CD4-positive, alpha-beta T cell treated with Interleukin-6 at 100 ng/mL for 8 hours (primary cell): Measurements from ENCODE around the gene ATP13A2.
"Not testable (repeated sequence)": the region's sequence is repeated elsewhere in the genome, so short reads cannot be mapped to it uniquely, and the experiment has no call there.

ENCODE experiments used
- DNase-seq: peaks from one replicate; pipeline ENCODE4 v3.0.0-alpha.2; 2020; ENCODE audit warnings: mixed read lengths, low spot score

Gene ATP13A2

DNA sequence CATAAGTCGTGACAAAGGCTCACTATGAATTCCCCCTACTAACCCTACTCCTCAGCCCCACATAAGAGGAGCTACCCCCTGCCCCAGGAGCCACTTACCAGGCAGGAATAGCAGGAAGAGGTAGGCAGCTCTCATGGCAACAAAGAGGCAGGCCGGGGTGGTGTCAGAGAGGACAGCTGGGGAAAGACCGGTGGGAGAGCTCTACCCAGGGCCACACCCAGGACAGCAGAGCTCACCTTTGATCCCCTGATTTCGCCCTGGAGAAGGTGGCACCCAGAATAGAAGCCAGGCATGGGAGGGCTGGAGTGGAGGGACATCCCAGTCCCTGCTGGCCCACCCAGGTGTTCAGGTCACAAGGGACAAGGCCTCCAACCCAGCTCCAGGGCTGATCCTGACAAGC lies 33.6 kb downstream of the ATP13A2 start:
- no peak for DNase-seq

DNA sequence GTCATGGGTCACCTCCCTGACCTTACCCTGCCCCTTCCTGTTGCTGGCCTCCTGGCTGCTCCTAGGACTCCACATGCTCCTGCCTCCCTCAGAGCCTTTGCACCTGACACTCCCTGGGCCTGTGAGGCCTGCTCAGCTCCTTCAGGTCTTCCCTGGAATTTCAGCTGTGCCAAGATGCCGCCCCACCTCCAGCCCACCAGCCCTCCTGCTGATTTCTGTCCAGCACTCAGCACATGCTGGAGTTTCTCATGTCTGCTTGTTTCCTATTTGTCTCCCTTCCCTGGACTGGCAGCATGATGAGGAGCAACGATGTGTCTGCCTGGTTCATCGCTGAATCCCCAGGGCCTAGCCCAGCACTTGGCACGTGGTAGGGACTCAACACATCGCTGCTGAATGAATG lies 34.4 kb downstream of the ATP13A2 start:
- no peak for DNase-seq

DNA sequence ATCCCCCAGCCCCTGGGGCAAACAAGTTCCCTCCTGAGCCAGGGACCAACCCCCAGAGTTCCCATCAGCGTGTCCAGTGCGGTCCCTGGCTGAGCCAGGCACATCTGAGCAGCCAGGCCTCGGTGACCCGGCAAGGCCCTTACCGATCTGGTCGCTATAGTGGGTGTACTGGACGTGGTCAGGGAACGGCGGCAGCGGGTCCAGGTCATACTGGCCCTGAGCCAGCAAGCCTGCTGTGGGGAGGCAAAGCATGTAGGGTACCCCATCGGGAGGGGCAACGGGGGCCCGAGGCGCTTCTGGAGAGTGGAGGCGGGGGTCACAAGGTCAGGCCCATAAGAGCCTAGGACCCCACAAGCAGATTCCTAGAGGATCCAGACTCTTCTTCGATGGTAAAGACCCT lies 34.8 kb downstream of the ATP13A2 start:
- DNase-seq: no peak

DNA sequence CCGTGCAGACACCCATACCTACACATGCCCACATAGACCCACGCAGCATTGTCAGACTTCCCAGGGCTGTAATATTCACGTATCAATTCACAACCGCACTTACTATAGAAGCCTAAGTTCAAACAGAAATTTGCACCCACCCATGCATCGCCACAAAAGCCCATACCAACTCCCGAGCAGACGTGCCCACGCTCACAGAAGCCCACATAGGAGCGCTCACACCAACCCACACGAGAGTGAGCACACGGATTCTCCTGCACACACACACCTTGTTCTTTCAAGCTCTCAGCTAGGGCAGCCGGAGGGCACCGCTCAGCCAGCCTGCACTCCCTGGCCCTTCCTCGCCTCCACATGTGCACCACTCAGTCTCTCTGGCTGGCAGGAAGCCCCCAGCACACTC lies 35.9 kb downstream of the ATP13A2 start:
- DNase-seq: no peak

DNA sequence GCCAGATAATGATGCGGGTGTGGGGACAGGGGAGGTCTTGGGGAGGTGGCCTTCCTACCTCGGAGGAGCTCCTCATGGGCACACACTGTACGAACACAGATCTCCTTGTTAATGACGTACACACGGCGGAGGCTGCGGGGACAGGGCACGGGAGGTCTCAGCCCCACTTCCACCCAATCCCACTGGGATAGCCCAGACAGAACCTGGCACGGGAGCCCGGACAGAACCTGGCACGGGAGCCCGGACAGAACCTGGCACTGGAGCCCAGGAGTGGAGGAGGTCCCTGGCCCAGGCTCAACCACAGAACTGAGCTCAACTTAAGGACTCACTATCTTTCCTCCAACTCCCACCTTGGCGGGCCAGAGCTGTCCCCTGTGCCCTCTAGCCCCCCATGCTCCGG lies 36.5 kb downstream of the ATP13A2 start:
- no peak for DNase-seq

DNA sequence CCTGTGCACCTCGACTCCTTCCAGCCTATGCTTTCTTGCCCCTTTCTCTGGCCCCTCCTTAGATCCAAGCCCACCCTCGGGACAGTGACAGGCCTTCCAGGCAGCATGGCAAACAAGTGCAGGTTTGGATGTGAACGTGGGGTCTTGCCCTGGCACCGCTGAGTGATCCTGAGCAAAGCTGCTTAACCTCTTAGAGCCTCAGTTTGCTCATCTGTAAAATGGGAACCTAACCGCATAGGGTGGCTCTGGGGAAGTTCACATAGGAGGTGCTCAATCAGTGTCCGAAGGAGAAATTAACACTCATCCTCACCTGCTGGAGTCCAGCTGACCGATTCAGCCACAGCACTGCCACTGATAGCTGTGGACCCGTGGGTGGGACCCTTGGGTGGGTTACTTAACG lies 38.5 kb downstream of the ATP13A2 start:
- no peak for DNase-seq

DNA sequence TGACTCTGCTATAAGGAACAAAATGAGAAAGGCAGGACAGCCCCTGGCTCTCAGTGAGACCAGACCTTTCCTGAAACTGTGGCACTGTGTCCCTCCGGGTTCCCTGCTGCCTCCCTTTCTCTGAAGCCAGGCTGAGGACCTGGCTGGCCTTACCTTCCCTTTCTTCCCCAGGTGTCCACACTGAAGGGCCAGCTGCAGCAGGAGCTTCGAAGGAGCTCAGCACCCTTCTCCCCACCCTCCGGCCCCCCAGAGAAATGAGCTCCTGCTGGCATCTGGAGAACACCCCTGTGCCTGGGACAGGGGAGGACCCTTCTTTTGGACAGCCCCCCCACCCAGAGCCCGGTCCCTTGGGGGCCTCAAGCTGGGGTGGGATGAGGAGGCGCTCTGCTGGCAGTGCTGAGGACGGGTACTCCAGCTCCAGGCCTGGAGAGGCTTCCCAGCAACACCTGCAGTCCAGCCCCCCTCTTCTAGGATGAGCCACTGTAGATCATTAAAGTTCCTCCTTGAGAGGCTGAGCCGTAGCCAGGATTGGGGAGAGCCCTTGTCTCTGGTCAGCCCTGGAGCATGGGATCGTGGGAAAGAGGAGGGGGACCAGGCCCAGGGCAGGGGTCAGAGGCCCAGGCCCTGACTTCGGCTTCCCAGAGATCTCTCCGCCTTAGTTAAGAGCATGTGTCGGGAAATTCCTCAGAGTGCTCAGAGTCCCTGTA lies 39.4 kb downstream of the ATP13A2 start:
- no peak for DNase-seq

DNA sequence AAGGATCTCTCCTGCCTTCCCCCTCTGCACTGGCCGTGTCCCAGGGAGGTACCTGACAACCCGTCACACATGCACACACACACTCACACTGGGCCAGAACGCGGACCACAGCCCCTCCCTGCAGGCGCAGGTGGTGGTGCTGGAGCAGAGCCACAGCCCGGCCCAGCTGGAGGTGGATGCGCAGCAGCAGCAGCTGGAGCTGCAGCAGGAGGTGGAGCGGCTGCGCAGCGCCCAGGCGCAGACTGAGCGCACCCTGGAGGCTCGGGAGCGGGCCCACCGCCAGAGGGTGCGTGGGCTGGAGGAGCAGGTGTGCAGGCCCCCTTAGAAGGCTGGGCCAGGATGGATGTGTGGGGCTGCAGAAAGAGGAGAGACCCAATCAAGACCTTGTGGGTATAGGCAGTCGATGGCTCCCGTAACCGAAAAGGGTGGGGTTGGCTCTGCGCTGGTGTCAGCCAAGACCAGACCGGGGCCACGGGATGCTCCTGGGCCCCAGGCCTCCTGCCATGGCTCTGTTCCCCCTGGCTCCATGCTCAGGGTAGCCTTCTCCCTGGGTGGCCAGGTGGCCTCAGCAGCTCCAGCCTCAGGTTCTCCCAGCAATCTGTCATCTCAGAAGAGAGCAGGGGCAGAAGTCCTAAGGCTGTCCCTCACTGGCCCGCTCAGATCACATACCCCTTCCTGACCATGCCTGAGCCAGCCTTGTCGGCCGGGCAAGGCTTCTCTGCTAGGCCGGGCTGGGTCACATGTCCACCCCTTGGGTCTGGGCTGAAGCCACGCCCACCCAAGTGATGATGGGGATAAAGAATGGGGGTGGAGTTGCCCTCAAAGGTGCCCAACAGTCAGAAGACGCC lies 40.2 kb downstream of the ATP13A2 start:
- no peak for DNase-seq

DNA sequence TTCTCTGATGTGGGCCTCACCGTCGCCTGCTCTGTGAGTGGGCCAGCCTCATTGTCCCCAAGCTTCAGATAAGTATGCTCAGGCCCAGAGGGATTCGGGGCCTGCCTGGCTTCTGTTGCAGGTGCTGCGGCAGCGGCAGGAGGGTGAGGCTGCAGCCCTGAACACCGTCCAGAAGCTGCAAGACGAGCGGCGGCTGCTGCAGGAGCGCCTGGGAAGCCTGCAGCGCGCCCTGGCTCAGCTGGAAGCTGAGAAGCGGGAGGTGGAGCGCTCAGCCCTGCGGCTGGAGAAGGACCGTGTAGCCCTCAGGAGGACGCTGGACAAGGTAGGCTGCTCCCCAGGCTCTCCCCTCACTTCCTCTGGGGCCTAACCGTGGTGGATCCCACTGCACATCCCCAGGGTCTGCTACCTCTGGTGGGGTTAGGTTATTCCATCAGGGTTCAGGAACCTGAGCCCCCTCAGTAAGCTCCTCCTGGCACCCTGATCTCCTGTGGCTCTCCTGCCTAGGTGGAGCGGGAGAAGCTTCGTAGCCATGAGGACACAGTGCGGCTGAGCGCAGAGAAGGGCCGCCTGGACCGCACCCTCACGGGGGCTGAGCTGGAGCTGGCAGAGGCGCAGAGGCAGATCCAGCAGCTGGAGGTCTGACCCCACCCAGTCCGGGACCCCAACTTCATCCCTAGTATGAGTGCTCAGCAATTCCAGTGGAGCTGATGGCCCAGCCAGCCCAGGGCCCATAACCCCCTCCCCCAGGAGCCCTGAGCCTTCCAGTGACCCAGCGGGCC lies 41.4 kb downstream of the ATP13A2 start:
- no peak for DNase-seq

DNA sequence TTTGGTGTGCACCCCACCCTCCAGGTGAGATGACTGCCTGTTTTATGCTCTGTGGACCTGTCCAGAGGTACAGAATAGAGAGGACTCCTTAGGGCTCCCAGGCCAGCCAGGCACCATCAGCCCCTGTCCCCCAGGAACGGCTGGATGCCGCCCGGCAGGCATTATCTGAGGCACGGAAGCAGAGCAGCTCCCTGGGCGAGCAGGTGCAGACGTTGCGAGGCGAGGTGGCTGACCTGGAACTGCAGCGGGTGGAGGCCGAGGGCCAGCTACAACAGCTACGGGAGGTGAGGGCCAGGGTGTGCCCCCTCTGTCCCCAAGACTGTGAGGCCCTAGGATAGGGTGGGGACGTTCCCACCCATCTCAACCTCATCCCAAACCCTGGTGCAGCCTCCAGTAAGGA lies 42.1 kb downstream of the ATP13A2 start:
- DNase-seq: no peak

DNA sequence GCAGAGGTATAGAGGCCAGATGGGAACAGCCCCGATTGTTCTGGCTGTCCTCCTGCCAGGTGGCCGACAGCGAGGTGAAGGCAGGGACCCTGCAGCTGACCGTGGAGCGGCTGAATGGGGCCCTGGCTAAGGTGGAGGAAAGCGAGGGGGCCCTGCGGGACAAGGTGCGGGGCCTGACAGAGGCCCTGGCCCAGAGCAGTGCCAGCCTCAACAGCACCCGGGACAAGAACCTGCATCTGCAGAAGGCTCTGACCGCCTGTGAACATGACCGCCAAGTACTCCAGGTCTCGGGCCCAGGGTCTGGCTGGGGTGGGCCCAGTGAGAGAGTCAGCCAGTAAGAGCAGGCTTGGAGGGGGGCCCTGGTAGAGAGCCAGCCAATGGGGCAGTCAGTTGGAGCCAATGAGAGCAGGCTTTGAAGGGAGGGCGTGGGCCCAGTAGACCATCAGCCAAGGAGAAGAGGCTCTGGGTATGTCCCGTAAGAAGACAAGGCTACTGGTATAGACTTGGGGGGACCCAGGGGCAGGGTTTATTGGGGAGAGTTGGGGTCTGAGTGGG lies 42.6 kb downstream of the ATP13A2 start:
- no peak for DNase-seq

DNA sequence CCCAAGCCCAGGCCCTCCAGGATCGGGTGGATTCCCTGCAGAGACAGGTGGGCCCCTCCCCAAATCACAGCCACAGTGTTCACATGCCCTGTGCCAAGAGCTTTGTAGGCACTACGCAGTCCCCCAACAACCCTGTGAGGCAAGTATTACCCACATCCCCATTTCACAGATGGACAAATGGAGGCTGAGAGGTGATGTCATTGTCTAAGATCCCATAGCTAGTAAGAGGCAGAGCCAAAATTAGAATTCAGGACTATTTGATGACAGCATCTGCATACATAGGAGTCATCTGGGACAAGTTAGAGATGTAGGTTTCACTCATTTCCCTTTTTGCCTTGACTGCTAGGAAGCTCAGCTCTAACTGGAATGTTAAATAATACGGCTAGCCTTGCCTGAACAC lies 43.4 kb downstream of the ATP13A2 start:
- no peak for DNase-seq

DNA sequence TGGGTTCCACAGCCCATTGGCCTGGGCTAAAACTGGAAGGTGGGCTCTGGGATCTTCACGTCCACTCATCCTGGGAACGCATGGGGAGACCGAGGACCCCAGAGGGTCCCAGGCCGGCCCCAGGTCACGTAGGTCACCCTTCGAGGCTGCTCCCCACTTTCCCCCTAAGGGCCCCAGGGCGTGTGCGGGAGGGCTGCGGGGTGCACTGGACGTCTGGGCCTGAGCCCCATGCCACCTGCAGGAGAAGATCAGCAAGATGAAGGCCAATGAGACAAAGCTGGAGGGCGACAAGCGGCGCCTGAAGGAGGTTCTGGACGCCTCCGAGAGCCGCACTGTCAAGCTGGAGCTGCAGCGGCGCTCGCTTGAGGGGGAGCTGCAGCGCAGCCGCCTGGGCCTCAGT lies 43.8 kb downstream of the ATP13A2 start:
- DNase-seq: no peak

DNA sequence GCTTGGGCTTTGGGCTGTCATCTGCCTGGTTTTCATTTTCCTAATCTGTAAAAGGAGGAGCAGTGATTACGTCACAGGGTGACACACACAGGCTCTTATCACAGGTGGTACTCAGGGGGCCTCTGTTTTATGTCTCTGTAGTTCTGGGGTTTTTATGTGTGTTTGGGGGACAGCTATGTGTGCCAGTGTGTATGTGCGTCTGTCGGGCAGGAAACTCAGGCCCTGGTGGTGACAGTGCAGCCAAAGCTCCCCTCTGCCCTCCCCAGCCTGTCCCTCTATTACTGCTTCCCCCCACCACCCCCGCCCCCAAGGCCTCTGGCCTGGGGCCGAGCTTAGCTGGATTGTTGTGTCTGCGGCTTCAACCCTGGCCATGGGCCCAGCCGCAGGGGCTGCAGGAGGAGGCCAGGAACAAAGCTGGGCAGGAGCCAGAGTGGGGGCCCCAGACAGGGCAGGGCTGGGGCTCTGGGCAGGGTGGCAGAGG lies 44.6 kb downstream of the ATP13A2 start:
- DNase-seq: no peak

DNA sequence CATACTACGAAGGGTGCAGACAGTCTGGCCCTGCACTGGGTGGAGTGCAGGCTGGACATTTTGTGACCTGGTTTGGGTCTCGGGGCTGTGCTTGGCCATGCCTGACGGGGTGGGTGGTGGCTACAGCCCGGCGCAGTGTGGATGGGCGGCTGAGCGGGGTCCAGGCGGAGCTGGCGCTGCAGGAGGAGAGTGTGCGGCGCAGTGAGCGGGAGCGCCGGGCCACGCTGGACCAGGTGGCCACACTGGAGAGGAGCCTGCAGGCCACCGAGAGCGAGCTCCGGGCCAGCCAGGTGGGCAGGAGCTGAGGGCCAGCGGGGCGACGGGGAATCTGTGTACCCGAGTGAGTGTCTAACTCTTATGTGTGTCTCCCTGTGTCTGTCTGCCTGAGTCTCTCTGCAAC lies 45.4 kb downstream of the ATP13A2 start:
- DNase-seq: no peak

DNA sequence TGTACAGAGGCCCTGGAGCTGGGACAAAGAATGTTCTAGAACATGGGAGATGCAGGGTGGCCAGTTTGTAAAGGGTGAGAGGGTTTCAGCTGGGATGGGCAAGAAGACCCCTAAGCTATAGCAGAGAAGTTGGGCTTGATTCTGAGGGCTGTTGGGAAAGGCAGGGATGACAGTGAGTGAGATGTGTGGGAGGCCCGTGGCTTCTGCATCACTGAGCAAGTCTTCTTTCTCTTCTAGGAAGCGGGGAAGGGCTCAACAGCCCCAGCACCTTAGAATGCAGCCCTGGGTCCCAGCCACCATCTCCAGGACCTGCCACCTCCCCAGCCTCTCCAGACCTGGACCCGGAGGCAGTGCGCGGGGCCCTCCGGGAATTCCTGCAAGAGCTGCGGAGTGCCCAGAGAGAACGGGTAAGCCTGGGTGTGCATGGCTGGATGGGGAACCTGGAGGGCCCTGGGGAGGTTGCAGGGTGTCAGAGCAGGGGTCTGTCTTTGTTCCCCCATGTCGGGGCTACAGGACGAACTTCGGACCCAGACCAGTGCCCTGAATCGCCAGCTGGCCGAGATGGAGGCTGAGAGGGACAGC lies 46.2 kb downstream of the ATP13A2 start:
- no peak for DNase-seq

DNA sequence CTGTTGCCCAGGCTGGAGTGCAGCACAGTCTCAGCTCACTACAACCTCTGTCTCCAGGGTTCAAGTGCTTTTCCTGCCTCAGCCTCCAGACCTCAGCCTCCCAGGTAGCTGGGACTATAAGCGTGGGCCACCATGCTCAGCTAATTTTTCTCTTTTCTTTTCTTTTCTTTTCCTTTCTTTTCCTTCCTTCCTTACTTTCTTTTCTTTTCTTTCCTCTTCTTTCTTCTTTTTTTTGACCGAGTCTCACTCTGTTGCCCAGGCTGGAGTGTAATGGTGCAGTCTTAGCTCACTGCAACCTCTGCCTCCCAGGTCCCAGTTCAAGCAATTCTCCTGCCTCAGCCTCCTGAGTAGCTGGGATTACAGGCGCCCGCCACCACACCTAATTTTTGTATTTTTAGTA lies 47.6 kb downstream of the ATP13A2 start:
- not testable (repeated sequence) for DNase-seq

DNA sequence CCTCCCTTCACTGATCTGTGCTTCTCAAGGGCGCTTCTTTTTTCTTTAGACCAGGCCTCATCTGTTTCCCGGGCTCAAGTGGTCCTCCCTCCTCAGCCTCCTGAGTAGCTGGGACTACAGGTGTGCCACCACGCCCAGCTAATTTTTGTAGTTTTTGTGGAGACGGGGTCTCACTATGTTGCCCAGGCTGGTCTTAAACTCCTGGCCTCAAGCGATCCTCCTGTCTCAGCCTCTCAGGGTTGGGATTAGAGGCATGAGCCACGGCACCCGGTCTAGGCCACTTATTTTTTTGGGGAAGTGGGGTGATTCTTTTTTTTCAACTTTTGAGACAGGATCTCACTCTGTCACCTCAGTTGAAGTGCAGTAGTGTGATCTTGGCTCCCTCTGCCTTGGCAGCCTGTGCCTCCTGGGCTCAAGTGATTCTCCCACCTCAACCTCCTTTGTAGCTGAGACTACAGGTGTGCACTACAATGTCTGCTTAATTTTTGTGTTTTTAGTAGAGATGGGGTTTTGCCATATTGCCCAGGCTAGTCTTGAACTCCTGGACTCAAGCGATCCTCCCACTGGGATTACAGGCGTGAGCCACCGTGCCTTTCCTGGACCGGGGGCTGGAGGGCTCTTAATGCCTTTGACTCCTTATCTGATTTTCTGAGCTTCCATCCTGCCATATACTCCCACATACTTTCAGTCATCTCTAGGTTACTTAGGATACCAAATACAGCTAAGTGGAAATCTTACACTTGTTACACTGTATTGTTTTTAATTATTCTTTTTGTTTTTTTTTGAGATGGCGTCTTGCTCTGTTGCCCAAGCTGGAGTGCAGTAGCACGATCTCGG lies 50.2 kb downstream of the ATP13A2 start:
- DNase-seq: no peak

DNA sequence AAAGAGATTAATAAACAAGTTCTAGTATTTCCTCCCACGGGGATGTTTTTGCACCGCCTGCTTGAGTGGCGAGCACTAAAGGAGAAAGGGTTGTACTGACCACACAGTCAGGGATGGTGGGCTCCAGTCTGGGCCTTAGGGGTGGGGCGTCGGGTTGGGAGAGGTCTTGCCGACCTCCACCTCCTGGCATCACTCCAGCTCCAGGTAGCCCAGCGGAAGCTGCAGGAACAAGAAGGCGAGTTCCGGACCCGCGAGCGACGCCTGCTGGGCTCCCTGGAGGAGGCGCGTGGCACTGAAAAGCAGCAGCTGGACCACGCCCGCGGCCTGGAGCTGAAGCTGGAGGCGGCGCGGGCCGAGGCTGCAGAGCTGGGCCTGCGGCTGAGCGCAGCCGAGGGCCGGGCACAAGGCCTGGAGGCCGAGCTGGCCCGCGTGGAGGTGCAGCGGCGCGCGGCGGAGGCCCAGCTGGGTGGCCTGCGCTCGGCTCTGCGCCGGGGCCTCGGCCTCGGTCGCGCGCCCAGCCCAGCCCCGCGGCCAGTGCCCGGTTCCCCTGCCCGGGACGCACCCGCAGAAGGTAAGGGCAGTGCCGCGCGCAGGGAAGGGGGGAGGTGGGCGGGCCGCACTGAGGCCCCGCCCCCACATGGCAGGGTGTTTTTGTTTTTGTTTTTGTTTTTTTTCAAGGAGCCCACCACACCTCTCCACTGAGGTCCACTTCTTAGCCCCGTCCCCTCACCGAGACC lies 51.0 kb downstream of the ATP13A2 start:
- peak; percentile 80 for DNase-seq

DNA sequence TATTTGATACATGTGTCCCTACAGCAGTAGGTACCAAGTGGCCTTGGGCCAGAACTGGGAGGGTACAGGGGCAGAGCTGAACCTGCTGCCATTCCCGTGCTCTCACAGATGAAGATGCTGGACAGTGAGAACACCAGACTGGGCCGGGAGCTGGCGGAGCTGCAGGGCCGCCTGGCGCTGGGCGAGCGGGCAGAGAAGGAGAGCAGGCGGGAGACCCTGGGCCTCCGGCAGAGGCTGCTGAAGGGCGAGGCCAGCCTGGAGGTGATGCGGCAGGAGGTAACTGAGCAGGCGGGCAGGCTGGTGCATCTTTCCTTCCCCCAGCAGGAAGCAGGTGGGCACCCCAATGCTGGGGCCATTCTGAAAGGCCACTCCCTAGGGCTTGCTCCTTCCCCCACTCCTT lies 53.3 kb downstream of the ATP13A2 start:
- no peak for DNase-seq
